GM12892 (cell line): Measurements from ENCODE around the gene TWF2.

Source experiments
- DNase-seq: peaks from one replicate; pipeline ENCODE4 v3.0.0; 2011; ENCODE audit not compliant: insufficient read length
- FAIRE-seq: peaks from 2 replicates; lab custom pipeline; 2011; peaks lifted over from hg19 to GRCh38; lab: Jason Lieb, UNC
- POLR2A ChIP-seq: IDR thresholded peaks from 2 replicates; pipeline ENCODE4 v1.6.1; 2011; ENCODE audit warnings: low read depth, low read length, control low read depth
- POLR2AphosphoS5 ChIP-seq: IDR thresholded peaks from 2 replicates; pipeline ENCODE4 v1.6.1; 2011; ENCODE audit warnings: low read depth, low read length, control low read depth
- TAF1 ChIP-seq: IDR thresholded peaks from 2 replicates; pipeline ENCODE4 v1.6.1; 2011; ENCODE audit warnings: low read depth, mild to moderate bottlenecking, control low read depth, low read length, borderline replicate concordance

The TWF2 gene

GRCh38 chr3:52218454-52218853 lies 20.5 kb downstream of the TWF2 start:
- FAIRE-seq = no peak
- TF ChIP-seq POLR2AphosphoS5 = no peak
- no peak for TF ChIP-seq POLR2A
- TF ChIP-seq TAF1 = no peak

GRCh38 chr3:52218026-52218425 lies 20.9 kb downstream of the TWF2 start:
- TF ChIP-seq POLR2AphosphoS5 = no peak
- TF ChIP-seq POLR2A = no peak
- TF ChIP-seq TAF1 = no peak
- DNase-seq (no peak), FAIRE-seq (no peak)

More at GRCh38 chr3:52218454-52218853, 20.5 kb downstream of the TWF2 start:
- no peak for DNase-seq

GRCh38 chr3:52217409-52217805 lies 21.6 kb downstream of the TWF2 start:
- TF ChIP-seq POLR2AphosphoS5 (no peak), POLR2A (no peak), TAF1 (no peak)
- no peak for FAIRE-seq
- DNase-seq = no peak

- TF ChIP-seq POLR2AphosphoS5 (no peak), POLR2A (no peak), TAF1 (no peak)
- FAIRE-seq (no peak), DNase-seq (no peak)
Observed at GRCh38 chr3:52216585-52217408, 22.2 kb downstream of the TWF2 start.

GRCh38 chr3:52215351-52215750 lies 23.6 kb downstream of the TWF2 start:
- no peak for FAIRE-seq
- no peak for DNase-seq
- TF ChIP-seq POLR2A = no peak
- TF ChIP-seq POLR2AphosphoS5 = no peak
- TF ChIP-seq TAF1 = no peak

- DNase-seq = no peak
- no peak for FAIRE-seq
- no peak for TF ChIP-seq TAF1
- no peak for TF ChIP-seq POLR2AphosphoS5
- TF ChIP-seq POLR2A = no peak
Observed at GRCh38 chr3:52213901-52214300, 25.1 kb downstream of the TWF2 start.

DNA sequence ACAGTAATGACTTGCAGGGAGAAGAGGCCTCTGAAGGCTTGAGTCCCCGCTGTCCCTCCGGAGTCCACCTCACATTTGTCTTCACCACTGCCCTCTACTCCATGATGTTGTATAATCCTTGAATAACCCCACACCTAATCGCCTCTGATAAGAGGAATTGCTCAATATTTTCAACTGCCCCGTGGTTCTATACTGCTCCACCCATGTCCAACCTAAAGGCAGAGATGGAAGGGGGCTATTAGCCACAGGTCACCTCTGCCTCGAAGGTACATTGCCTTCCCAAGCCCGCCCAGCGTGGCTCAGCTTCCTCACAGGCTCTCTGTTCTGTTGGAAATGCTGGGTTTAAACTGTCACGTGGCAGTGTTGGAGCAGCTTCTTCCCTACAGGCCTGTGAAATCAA lies 26.0 kb downstream of the TWF2 start:
- no peak for TF ChIP-seq POLR2A
- no peak for TF ChIP-seq POLR2AphosphoS5
- no peak for TF ChIP-seq TAF1
- FAIRE-seq = no peak
- no peak for DNase-seq

DNA sequence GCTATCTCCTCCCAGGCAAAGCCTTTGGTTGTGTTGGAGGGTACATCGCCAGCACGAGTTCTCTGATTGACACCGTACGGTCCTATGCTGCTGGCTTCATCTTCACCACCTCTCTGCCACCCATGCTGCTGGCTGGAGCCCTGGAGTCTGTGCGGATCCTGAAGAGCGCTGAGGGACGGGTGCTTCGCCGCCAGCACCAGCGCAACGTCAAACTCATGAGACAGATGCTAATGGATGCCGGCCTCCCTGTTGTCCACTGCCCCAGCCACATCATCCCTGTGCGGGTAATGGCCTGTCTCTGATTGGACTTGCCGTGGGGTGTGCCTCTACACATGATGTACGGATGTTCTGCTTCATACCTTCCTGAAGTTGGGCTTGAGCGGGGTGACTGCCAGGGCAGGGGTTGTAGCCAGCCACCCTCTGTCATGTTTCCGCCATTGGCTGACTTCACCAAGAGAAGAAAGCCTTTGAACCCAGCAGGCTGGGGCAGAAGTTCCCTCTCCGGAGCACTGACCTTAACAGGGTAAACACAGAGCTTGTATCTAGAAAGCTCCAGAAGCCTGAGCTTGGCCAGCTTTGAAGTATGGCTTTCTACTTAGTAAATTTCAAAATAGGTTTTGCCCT lies 27.6 kb downstream of the TWF2 start:
- TF ChIP-seq POLR2AphosphoS5 (no peak), POLR2A (no peak), TAF1 (no peak)
- FAIRE-seq = no peak
- DNase-seq = no peak

DNA sequence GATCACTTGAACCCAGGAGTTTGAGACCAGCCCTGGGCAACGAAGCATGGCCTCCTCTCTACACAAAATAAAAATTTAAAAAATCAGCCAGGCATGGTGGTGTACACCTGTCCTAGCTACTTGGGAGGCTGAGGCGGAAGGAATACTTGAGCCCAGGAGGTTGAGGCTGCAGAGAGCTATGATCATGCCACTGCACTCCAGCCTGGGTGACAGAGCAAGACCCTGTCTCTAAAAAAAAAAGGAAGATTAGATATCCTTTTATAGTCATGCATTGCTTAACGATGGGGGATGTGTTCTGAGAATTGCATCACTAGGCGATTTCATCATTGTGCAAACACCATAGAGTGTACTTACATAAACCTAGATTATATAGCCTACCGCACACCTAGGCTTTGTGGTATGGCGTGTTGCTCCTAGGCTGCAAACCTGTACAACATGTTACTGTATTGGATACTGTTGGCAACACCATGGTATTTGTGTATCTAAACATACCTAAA lies 28.4 kb downstream of the TWF2 start:
- no peak for DNase-seq
- TF ChIP-seq POLR2A = no peak
- TF ChIP-seq TAF1 = no peak
- TF ChIP-seq POLR2AphosphoS5 = no peak
- FAIRE-seq = no peak

DNA sequence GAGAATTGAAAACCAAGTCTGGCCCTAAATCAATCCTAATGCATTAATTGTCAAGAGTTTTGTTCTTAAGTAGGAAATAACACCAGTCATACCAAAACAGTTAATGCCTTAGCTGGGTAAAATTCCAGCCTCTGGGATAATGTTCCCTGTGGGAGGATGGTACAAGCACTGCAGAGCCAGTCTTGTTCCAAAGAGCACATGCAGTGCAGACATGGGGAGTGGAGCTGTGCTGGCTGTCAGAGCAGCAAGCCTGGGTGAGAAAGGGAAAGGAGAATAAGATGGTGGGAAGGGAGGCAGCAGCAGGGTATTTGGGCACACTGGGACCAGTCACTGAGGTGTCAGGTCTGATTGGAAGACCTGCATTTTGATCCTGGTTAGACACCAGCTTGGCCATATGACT lies 28.9 kb downstream of the TWF2 start:
- no peak for DNase-seq
- TF ChIP-seq POLR2A = no peak
- no peak for TF ChIP-seq POLR2AphosphoS5
- no peak for TF ChIP-seq TAF1
- no peak for FAIRE-seq

- DNase-seq = no peak
- TF ChIP-seq POLR2AphosphoS5 (no peak), POLR2A (no peak), TAF1 (no peak)
- FAIRE-seq = no peak
Observed at GRCh38 chr3:52208556-52208955, 30.4 kb downstream of the TWF2 start.
